Endothelial cell of umbilical vein (primary cell): ENCODE data around the gene MRGPRE. TPM values are rescaled to one million over a fixed set of nuclear protein-coding genes. Genes with fewer than 3 reads are reported as not detected.

ENCODE experiments used
- BruUV-seq: library from RNA; stranded (reverse); fragments of 400-500 nt; replicated peaks from 2 replicates; lab custom pipeline; 2021; lab: Mats Ljungman, UMichigan
- CTCF ChIA-PET: fragments of 300-600, 350-600 bp; sonication (Branson Sonifier 250); formaldehyde crosslinking; loops from one replicate; lab custom pipeline; 2021; ENCODE audit warnings: antibody characterized with exemption, inconsistent platforms; lab: Charles Lee
- POLR2A ChIA-PET: fragments of 300-600, 350-600 bp; sonication (Branson Sonifier 250); formaldehyde crosslinking; loops from one replicate; lab custom pipeline; 2021; ENCODE audit warnings: antibody characterized with exemption, inconsistent platforms; lab: Charles Lee
- DNase-seq: peaks from one replicate; pipeline ENCODE4 v3.0.0-alpha.2; 2011; ENCODE audit warnings: low read depth, low spot score
- FAIRE-seq: peaks from 2 replicates; lab custom pipeline; 2011; peaks lifted over from hg19 to GRCh38; lab: Jason Lieb, UNC
- H2AFZ ChIP-seq: 2 replicates; pipeline ENCODE4 v1.6.0; 2012; ENCODE audit warnings: low read depth, low read length, control low read depth, inconsistent platforms
- H3K27ac ChIP-seq: 2 replicates; pipeline ENCODE4 v1.5.1; 2011; ENCODE audit warnings: low read depth, mild to moderate bottlenecking, control low read depth, low read length, moderate library complexity; ENCODE audit not compliant: insufficient read depth
- H3K27me3 ChIP-seq, 2 experiments: 2 replicates each; pipeline versions ENCODE4 v1.6.0 to v1.6.1; 2011; ENCODE audit warnings: low read length in 2 of 2, mixed read lengths in 1 of 2; ENCODE audit not compliant: control insufficient read depth in 2 of 2, insufficient read depth in 2 of 2
- H3K36me3 ChIP-seq, 2 experiments: 2 replicates in 1 of 2; 3 replicates in 1 of 2; pipeline ENCODE4 v1.5.1; 2011; ENCODE audit warnings: low read length in 2 of 2, mild to moderate bottlenecking in 1 of 2, moderate library complexity in 1 of 2; ENCODE audit not compliant: control insufficient read depth in 2 of 2, insufficient read depth in 2 of 2; ENCODE audit errors: extremely low read depth in 1 of 2
- H3K4me1 ChIP-seq: 3 replicates; pipeline ENCODE4 v1.5.1; 2011; ENCODE audit warnings: mild to moderate bottlenecking, low read length; ENCODE audit not compliant: control insufficient read depth, insufficient read depth; ENCODE audit errors: extremely low read depth
- H3K4me2 ChIP-seq: 2 replicates; pipeline ENCODE4 v1.6.1; 2011; ENCODE audit warnings: low read length, control low read depth, mixed read lengths; ENCODE audit not compliant: insufficient read depth
- H3K4me3 ChIP-seq, 3 experiments: fragments of 200-600 bp in 1 of 3; sonication (generic), shearing (Covaris generic) in 1 of 3; replicated peaks in 1 of 3; 2 replicates each; pipeline ENCODE4 v1.5.1; 2011 to 2016; ENCODE audit warnings: control low read depth in 3 of 3, low read length in 3 of 3, mild to moderate bottlenecking in 2 of 3, inconsistent platforms in 1 of 3, low read depth in 1 of 3, moderate library complexity in 1 of 3; ENCODE audit not compliant: insufficient read depth in 1 of 3
- H3K79me2 ChIP-seq: 2 replicates; pipeline ENCODE4 v1.6.0; 2012; ENCODE audit warnings: low read length, inconsistent platforms; ENCODE audit not compliant: control insufficient read depth, insufficient read depth
- H3K9ac ChIP-seq: replicated peaks from 2 replicates; pipeline ENCODE3; 2011; ENCODE audit warnings: low read length, control low read depth; ENCODE audit not compliant: insufficient read depth; ENCODE audit errors: extremely low read depth
- H3K9me1 ChIP-seq: replicated peaks from 3 replicates; pipeline ENCODE4 v1.6.0; 2011; ENCODE audit warnings: mild to moderate bottlenecking, low read length; ENCODE audit not compliant: control insufficient read depth, insufficient read depth; ENCODE audit errors: extremely low read depth
- H3K9me3 ChIP-seq: replicated peaks from 2 replicates; pipeline ENCODE4 v1.5.1; 2012; ENCODE audit warnings: low read length, inconsistent platforms; ENCODE audit not compliant: control insufficient read depth, insufficient read depth
- H4K20me1 ChIP-seq: replicated peaks from 2 replicates; pipeline ENCODE3; 2011; ENCODE audit warnings: mild to moderate bottlenecking, low read length; ENCODE audit not compliant: control insufficient read depth, insufficient read depth; ENCODE audit errors: extremely low read depth
- CTCF ChIP-seq, 2 donors: IDR thresholded peaks; 1 replicate in 1 of 2; 2 replicates in 1 of 2; pipeline ENCODE4 v1.5.1; 2011; ENCODE audit warnings: low read length in 2 of 2, mild to moderate bottlenecking in 2 of 2, moderate library complexity in 2 of 2, control low read depth in 1 of 2, inconsistent platforms in 1 of 2, low read depth in 1 of 2; ENCODE audit not compliant: insufficient read depth in 1 of 2; ENCODE audit errors: extremely low read depth in 1 of 2
- EZH2 ChIP-seq: IDR thresholded peaks from 2 replicates; pipeline ENCODE4 v1.6.1; 2012; ENCODE audit warnings: borderline replicate concordance, low read depth, mild to moderate bottlenecking, moderate library complexity, low read length, inconsistent platforms; ENCODE audit not compliant: severe bottlenecking
- FOS ChIP-seq: IDR thresholded peaks from 2 replicates; pipeline ENCODE4 v1.6.1; 2011; ENCODE audit warnings: mild to moderate bottlenecking, low read length, moderate library complexity, borderline replicate concordance; ENCODE audit not compliant: insufficient read depth
- GATA2 ChIP-seq: IDR thresholded peaks from 2 replicates; pipeline ENCODE4 v1.7.0; 2011; ENCODE audit warnings: low read depth, mild to moderate bottlenecking, moderate library complexity, mixed read lengths, low read length; ENCODE audit not compliant: insufficient read length, insufficient read depth
- JUN ChIP-seq: IDR thresholded peaks from 2 replicates; pipeline ENCODE4 v1.6.1; 2011; ENCODE audit warnings: borderline replicate concordance, low read depth; ENCODE audit not compliant: insufficient read length, insufficient read depth
- MAX ChIP-seq: IDR thresholded peaks from 2 replicates; pipeline ENCODE4 v1.6.1; 2011; ENCODE audit not compliant: insufficient read depth, insufficient read length
- MYC ChIP-seq: IDR thresholded peaks from one replicate; pipeline ENCODE4 v1.6.1; 2011; ENCODE audit warnings: mild to moderate bottlenecking, low read depth, low read length
- POLR2A ChIP-seq: IDR thresholded peaks from 2 replicates; pipeline ENCODE4 v1.6.1; 2012; ENCODE audit warnings: low read depth, mild to moderate bottlenecking, control low read depth, low read length
- POLR2AphosphoS5 ChIP-seq: IDR thresholded peaks from 2 replicates; pipeline ENCODE4 v1.6.1; 2012; ENCODE audit warnings: low read depth, mild to moderate bottlenecking, control low read depth, low read length, moderate library complexity; ENCODE audit not compliant: insufficient read depth
- dilution Hi-C: fragments of 300-500 bp; cut with MboI; formaldehyde crosslinking; loops from one replicate; pipeline ENCODE4 v1.15.0; 2019; ENCODE audit warnings: low sequenced_read_pairs; ENCODE audit not compliant: extremely low pct_ligation_motif_present
- intact Hi-C: fragments of 100-400 bp; cut with micrococcal nuclease; formaldehyde crosslinking; loops from one replicate; pipeline ENCODE4 v1.10.0; 2022
- polyA plus RNA-seq, 4 experiments: library from polyadenylated mRNA; depleted of rRNA in 3 of 4; stranded (reverse) in 3 of 4; unstranded in 1 of 4; fragments of >200 nt; gene quantifications; 2 replicates each; pipeline versions ENCODE4 v1.2.1 to v1.2.3, GENCODE V29; 2011 to 2012; ENCODE audit warnings: missing spikeins in 1 of 4
- total RNA-seq: library from RNA; stranded (reverse); gene quantifications from 2 replicates; pipeline ENCODE4 v1.2.3, GENCODE V29; 2021

Gene MRGPRE
- total and polyA plus RNA-seq, 2 donors (not counting 3 experiments of a cell fraction or from before 2014, with no cell fraction given), result not detected

GRCh38 chr11:3229673-3230630 lies 2.3 kb downstream of the MRGPRE start:
- CTCF ChIA-PET, result interaction anchor here (0.7 kb wide), 1 partner anchor 179 kb away, joined by 3 read pairs; no protein-coding TSS in a partner anchor
- Histone ChIP-seq H3K4me2 (no peak overlapping the region), H3K9me3 (no peaks in the 10 kb centered on the region), H3K9ac (no peak overlapping the region), H3K79me2 (no peaks in the 10 kb centered on the region), H3K27ac (no peak overlapping the region), H3K4me1 (no peaks in the 10 kb centered on the region), H3K27me3 (peaks cover 0 to 1% of the 10 kb centered on the region in 2 experiments), H3K9me1 (no peaks in the 10 kb centered on the region), H3K36me3 (no peaks in the 10 kb centered on the region), H3K4me3 (no peak overlapping the region), H4K20me1 (no peaks in the 10 kb centered on the region), H2AFZ (no peak overlapping the region)
- FAIRE-seq (no peak), DNase-seq (no peak)
- POLR2A ChIA-PET, result no interaction called here
- dilution Hi-C loops, result no loop called here
- no TSS peak for BruUV-seq
- no peak for TF ChIP-seq FOS
- no peak for TF ChIP-seq POLR2AphosphoS5
- no peak for TF ChIP-seq JUN
- no peak for TF ChIP-seq EZH2
- no peak for TF ChIP-seq GATA2
- no peak for TF ChIP-seq CTCF (IDR thresholded peaks at IDR 0.05; ENCODE audit: extremely low read depth in 1 of 2, insufficient read depth in 1 of 2, low read depth in 1 of 2, low read length in 2 of 2)
- TF ChIP-seq MYC, result no peak
- TF ChIP-seq POLR2A, result no peak
- TF ChIP-seq MAX, result no peak
- intact Hi-C loops, result no loop called here
